GM21423 (cell line): ENCODE measurements around the gene TACC2.

Experiments
- ATAC-seq: cut with Tn5 transposase; IDR thresholded peaks from one replicate; pipeline ENCODE4 v1.9.1; 2021; ENCODE audit warnings: mild to moderate bottlenecking, moderate library complexity; ENCODE audit not compliant: unreplicated experiment

The TACC2 gene

DNA sequence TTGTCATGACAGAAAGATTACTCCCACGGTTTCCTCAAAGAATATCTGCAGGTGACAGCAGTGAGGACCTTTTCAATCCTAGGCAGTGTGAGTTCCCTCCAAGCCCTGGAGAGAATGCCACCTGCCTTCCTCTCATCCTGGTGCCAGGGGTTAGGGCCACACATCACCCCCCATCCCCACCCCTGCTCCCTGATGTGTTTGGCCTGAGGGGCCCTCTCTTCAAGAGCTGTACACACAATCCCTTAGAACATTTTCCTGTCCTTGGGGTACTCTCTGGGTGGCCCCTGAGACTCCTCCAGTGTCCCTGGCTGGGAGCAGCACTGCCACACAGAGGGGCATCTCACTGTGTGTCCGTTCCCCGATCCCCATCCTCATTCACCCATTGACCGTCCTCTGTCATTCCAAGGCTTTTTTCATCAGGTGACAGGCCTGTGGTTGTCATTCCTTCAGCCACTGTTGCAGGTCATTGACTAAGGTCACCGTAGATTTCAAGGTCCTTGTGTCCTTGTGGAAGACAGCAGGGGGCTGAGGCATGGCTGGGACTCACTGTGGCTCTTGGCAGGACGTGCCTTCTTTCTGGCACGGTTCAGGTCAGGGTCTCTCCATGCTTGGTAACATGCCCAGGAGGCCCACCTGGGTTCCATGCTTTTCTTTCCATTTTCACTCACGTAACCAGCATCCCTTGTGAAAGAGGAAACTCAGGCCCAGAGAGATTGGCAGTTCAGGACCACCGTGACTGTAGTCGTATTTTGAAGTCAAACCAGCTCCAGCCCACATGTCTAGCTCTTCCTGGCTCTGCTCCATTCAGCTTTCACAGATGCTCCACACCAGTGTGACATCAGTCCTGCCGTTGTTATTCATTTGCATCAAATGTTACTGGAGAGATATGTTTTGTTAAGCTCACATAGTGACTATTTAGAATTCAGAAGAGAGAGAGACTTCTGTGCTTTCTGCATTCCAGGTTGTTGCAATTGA lies 255.3 kb downstream of the TACC2 start:
- no peak for ATAC-seq

DNA sequence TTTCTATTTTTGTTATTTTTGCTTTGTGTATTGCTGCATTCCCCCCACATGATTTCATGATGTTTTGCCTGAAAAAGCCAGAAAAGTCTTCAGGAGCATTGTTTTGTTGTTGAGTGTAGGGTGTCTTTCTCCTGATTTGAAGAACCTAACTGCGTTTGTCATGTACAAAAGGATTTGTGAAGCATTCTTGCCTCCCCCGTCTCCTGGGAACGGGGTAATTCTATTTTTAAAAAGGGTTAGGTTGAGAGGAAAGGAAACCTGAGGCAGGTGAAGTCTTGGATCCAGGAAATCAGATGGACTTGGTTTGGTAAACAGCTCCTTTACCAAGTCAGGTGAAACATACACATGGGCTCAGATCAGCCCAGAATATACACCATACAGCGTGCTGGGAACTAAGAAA lies 256.2 kb downstream of the TACC2 start:
- no peak for ATAC-seq

- ATAC-seq = no peak
Measured at GRCh38 chr10:122245897-122246296, 256.9 kb downstream of the TACC2 start.

DNA sequence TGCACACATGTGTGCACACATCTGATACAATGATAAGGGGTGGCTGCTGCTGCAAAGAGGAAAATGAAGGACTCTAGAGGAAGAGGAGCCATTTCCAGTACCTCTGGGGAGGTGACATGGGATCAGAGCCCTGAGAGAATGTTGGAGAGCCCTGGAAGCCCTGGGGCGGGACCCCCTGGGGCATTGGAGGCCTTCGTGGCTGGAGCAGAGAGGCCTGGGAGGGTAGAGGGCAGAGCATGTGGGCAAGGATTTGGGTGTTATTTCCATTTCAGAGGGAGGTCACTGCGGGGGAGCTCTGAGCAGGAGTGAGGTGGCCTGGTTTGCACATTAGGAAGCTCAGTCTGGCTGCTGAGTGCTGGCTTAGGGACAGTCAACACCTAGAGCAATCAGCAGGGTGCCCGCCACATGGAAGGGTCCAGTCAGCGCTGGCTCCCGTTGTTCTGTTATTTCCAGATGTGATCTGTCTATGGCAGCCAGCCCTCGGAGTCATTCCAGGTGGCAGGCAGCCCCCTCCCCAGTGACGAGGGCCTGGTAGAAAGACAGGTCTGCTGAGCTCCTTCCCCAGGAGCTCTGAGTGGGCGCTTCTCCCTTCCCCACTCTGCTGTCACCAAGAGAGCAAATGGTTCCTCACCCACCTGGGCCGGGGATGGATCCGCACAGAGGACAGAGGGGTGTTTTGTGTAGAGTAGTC lies 258.0 kb downstream of the TACC2 start:
- ATAC-seq = no peak

- no peak for ATAC-seq
Measured at GRCh38 chr10:122248356-122249302, 259.7 kb downstream of the TACC2 start.

DNA sequence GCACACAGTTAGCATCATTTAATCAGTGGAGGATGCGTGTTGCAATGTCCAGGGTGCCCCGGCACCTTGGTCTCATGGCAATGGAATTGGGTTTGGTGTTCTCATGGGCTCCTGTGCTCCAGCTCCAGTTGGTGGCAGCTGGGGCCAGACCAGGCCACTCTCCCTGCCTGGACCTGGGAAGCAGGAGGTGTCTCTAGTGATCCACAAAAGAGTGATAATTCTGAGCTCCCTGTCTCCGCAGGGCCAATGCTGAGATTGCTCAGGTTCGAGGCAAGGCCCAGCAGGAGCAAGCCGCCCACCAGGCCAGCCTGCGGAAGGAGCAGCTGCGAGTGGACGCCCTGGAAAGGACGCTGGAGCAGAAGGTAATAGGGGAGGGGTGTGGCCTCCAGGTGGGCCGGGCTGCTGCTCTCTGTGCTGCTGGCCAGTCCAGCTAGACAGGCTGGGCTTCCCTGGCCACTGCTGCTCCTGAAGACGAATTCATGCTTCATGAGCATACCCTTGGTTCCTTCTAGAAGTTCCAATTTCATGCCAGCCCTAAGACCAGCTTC lies 260.4 kb downstream of the TACC2 start:
- ATAC-seq = no peak

DNA sequence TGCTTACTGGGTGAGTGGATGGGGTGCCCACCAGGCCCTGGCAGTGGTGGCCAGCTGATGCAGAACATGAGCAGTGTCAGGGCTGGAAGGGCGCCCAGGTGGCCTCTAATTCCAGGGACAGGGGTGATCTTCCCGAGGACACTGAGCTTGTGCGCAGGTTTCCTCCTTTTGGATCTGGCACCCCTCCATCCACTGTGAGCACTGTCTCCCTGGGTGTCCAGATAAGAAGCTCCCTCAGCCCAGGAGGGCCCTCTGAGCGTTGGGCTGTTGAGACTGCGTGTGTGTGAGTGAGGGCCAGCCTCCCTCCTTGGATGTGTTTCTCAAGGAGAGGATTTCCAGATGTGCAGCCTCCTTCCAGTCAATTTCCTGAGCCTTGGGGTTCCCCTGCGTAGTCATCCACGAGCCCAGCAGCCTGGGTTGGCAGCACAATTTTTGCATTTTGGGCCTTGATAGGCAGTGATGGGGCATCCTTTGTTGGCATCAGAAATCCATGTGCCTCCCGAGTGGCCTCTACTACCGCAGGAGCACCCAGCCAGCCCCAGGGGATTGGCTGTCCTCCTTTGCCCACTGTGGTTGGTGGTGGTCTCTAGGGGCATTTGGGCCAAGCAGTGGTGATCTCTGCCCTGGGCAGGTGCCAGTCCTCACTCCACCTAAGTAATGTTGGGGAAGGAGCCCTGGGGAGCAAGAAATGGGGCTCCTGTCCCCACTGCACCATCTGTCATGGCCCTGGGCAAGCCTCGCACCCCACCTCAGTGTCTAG lies 261.2 kb downstream of the TACC2 start:
- ATAC-seq = no peak

DNA sequence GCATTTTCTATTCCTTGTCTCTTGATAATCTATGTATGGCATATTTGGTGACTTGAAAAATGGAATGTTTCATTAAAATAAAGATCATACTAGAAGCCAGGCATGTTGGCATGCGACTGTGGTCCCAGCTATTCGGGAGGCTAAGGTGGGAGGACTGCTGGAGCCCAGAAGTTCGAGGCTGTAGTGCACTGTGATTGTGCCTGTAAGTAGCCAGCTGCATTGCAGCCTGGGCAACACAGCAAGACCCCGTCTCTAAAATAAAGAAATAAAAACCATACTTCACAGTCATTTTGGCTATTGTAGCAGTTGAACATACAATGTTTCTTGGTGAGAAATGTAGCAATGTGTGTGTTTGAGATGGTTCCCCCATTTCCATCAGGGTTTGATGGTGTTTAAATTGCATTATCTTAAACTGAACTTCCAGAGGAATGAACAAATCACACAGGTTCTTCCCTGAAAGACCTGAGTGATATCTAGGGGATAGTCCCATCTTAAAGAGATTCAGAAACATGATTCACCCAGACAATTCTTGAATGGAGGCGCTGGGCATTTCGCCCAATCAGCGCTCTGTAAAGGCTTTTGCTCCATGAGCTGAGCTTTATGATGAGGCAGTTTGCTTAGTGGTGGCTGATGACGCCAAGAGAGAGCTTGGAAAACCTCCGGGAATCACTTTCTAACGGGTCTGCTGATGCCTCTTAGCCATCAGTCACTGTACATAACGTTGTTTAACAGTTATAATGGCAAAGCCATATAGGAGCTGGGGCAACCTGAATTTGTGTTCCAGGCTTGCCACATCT lies 262.7 kb downstream of the TACC2 start:
- ATAC-seq = no peak

DNA sequence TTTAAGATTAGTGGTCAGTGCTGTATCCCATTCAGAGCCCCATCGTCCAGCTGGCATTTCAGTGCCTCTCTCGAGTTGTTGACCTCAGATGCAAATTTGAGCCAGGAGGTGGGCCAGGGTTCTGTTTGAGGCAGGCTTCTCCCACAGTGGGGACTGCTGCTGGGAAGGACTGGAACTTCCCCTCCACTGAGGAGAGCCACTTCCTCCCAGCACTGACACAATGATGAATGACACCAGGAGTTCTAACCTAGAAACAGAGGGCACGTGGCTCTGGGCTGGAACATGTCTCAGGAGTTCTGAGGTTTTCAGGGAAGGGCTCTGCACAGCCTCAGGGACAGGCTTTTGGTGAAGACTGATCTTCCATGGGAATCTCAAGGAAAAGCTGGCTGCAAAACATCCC lies 263.8 kb downstream of the TACC2 start:
- no peak for ATAC-seq

- no peak for ATAC-seq
Measured at GRCh38 chr10:122253605-122254004, 264.6 kb downstream of the TACC2 start.

DNA sequence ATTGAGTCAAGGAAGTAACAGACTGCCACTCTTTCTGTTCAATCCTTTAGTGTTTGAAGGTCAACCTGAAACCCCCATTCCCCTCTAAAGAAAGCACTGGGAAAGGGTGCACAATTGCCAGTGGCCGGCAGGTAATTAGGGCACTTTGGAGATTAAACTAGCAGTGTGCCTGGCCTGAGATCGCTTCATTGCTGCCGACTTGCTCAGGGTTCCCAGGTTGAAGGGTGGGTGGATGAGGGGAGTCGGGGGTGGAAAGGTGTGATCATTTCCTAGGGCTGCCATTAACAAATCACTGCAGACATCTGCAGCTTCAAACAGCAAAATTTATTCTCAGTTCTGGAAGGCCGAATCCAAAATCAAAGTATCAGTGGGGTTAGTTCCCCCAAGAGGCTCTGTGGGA lies 265.9 kb downstream of the TACC2 start:
- ATAC-seq = no peak

GRCh38 chr10:122255509-122256301 lies 266.7 kb downstream of the TACC2 start:
- ATAC-seq = no peak

DNA sequence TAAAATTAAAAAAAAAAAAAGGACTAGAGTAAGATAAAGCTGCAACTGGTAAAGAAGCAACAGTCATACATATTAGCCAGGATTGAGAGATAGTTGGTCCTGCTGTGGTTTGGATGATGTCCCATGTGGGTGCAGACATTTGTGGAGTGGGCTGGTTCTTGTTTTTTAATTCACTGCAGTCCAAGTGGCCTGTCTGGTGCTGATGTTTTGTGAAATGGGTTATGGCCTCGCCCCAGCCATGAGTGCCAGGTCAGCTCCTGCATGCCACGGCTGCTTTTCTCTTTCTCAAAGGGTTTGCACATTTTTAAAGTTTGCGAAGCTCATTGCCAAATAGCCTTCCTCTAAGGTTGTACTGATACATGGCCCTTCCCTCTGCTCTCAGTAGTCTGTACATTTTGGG lies 268.1 kb downstream of the TACC2 start:
- ATAC-seq = no peak

- ATAC-seq = no peak
Measured at GRCh38 chr10:122258136-122259074, 269.4 kb downstream of the TACC2 start.

- no peak for ATAC-seq
Measured at GRCh38 chr10:122259075-122259466, 270.1 kb downstream of the TACC2 start.

- no peak for ATAC-seq
Measured at GRCh38 chr10:122261584-122261983, 272.6 kb downstream of the TACC2 start.

DNA sequence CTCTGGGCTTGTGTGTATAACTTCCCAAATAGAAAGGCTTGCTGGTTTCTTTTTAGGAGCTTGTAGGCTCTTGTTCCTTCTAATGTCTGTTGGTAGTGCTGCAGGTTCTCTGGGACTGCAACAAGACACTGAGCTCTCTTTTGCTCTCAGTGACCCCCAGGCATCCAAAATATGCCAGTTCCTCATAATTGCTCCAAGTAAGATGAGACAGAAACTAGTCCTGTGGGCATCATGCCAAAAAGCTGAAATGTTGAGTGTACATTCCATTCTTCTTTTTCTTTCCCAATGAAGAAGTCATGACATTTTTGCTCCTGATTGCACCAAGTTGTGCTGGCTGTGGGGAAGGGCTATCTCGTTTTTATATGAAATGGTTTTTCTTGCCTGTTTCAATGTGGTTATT lies 275.0 kb downstream of the TACC2 start:
- ATAC-seq = no peak
